H1 (cell line): ENCODE results near the gene SPIRE1. TPM values are rescaled to one million over a fixed set of nuclear protein-coding genes. Genes with fewer than 3 reads are reported as not detected.

Source experiments
- CTCF ChIA-PET: fragments of 300-600 bp; sonication (Branson Sonifier 250); formaldehyde crosslinking; loops from one replicate; lab custom pipeline; 2021; ENCODE audit not compliant: partially characterized antibody; lab: Charles Lee
- POLR2A ChIA-PET: fragments of 300-600 bp; sonication (Branson Sonifier 250); formaldehyde crosslinking; loops from one replicate; lab custom pipeline; 2021; ENCODE audit warnings: inconsistent platforms; ENCODE audit not compliant: partially characterized antibody; lab: Charles Lee
- DNase-seq, 2 experiments: peaks; one replicate each; pipeline versions ENCODE4 v3.0.0 to v3.0.0-alpha.2; 2010 to 2022; ENCODE audit warnings: low spot score in 2 of 2, low read depth in 1 of 2, mixed read lengths in 1 of 2
- FAIRE-seq: peaks from 2 replicates; lab custom pipeline; 2011; peaks lifted over from hg19 to GRCh38; lab: Jason Lieb, UNC
- H2AFZ ChIP-seq: 2 replicates; pipeline ENCODE4 v1.8.1; 2012; ENCODE audit warnings: low read length, inconsistent platforms
- H2AK5ac ChIP-seq: 2 replicates; pipeline ENCODE4 v1.6.1; 2013; ENCODE audit warnings: low read depth, low read length
- H2BK120ac ChIP-seq: replicated peaks from 2 replicates; pipeline ENCODE3; 2013; ENCODE audit warnings: low read depth, low read length, inconsistent platforms
- H2BK12ac ChIP-seq: 2 replicates; pipeline ENCODE4 v1.6.1; 2013; ENCODE audit warnings: low read depth, low read length
- H2BK15ac ChIP-seq: 2 replicates; pipeline ENCODE4 v1.6.1; 2013; ENCODE audit warnings: low read length
- H2BK20ac ChIP-seq: 2 replicates; pipeline ENCODE4 v1.6.1; 2013; ENCODE audit warnings: low read length
- H2BK5ac ChIP-seq: 2 replicates; pipeline ENCODE4 v1.6.1; 2013; ENCODE audit warnings: low read depth, low read length
- H3K14ac ChIP-seq: 2 replicates; pipeline ENCODE4 v1.6.1; 2013; ENCODE audit warnings: inconsistent platforms; ENCODE audit not compliant: insufficient read length
- H3K18ac ChIP-seq: 2 replicates; pipeline ENCODE4 v1.6.1; 2013; ENCODE audit warnings: low read length; ENCODE audit errors: extremely low read depth
- H3K23ac ChIP-seq: 2 replicates; pipeline ENCODE4 v1.6.1; 2013; ENCODE audit warnings: inconsistent platforms; ENCODE audit not compliant: insufficient read length
- H3K23me2 ChIP-seq: 2 replicates; pipeline ENCODE4 v1.6.1; 2013; ENCODE audit warnings: low read depth, low read length
- H3K27ac ChIP-seq: 2 replicates; pipeline ENCODE4 v1.6.1; 2011; ENCODE audit warnings: low read depth, low read length, inconsistent platforms
- H3K27me3 ChIP-seq, 4 experiments: replicated peaks in 1 of 4; 1 replicate in 1 of 4; 2 replicates in 3 of 4; pipeline versions ENCODE4 v1.6.1 to v1.8.1; 2011 to 2013; ENCODE audit warnings: low read length in 3 of 4, mild to moderate bottlenecking in 3 of 4, inconsistent platforms in 2 of 4, mixed read lengths in 2 of 4, moderate library complexity in 1 of 4; ENCODE audit not compliant: control insufficient read depth in 3 of 4, insufficient read depth in 3 of 4; ENCODE audit errors: extremely low read depth in 1 of 4
- H3K36me3 ChIP-seq, 4 experiments: 2 replicates each; pipeline versions ENCODE4 v1.6.1 to v1.8.1; 2011 to 2013; ENCODE audit warnings: mild to moderate bottlenecking in 4 of 4, low read length in 3 of 4, moderate library complexity in 2 of 4, control low read depth in 1 of 4, inconsistent platforms in 1 of 4; ENCODE audit not compliant: insufficient read depth in 4 of 4, control insufficient read depth in 2 of 4
- H3K4ac ChIP-seq: replicated peaks from 2 replicates; pipeline ENCODE3; 2013; ENCODE audit warnings: low read length, low read depth, mixed read lengths, inconsistent platforms; ENCODE audit not compliant: insufficient read length
- H3K4me1 ChIP-seq, 4 experiments: replicated peaks in 1 of 4; 1 replicate in 1 of 4; 2 replicates in 3 of 4; pipeline versions ENCODE4 v1.6.1 to v1.8.1; 2011 to 2013; ENCODE audit warnings: low read length in 3 of 4, inconsistent platforms in 2 of 4, mixed read lengths in 1 of 4; ENCODE audit not compliant: insufficient read depth in 4 of 4, control insufficient read depth in 3 of 4
- H3K4me2 ChIP-seq, 2 experiments: 2 replicates each; pipeline versions ENCODE4 v1.6.1 to v1.8.1; 2011 to 2013; ENCODE audit warnings: low read depth in 2 of 2, low read length in 2 of 2, control low read depth in 1 of 2, inconsistent platforms in 1 of 2, mild to moderate bottlenecking in 1 of 2; ENCODE audit not compliant: insufficient read depth in 1 of 2
- H3K4me3 ChIP-seq, 4 experiments: fragments of 200-600, 300-600 bp in 1 of 4; sonication (generic), shearing (Covaris generic), sonication (Bioruptor Twin) in 1 of 4; 2 replicates each; pipeline versions ENCODE4 v1.5.1 to v1.8.1; 2011 to 2016; ENCODE audit warnings: low read length in 4 of 4, low read depth in 3 of 4, control low read depth in 2 of 4, inconsistent platforms in 2 of 4, mild to moderate bottlenecking in 2 of 4, mixed read lengths in 1 of 4, moderate library complexity in 1 of 4; ENCODE audit not compliant: insufficient read depth in 2 of 4; ENCODE audit errors: extremely low read depth in 1 of 4
- H3K56ac ChIP-seq: replicated peaks from 2 replicates; pipeline ENCODE3; 2013; ENCODE audit warnings: low read depth, mild to moderate bottlenecking, mixed read lengths, low read length, inconsistent platforms; ENCODE audit not compliant: insufficient read length
- H3K79me1 ChIP-seq: 2 replicates; pipeline ENCODE4 v1.6.1; 2013; ENCODE audit warnings: low read depth, low read length, control low read depth
- H3K79me2 ChIP-seq, 2 experiments: 2 replicates each; pipeline versions ENCODE4 v1.6.1 to v1.8.1; 2012 to 2013; ENCODE audit warnings: low read length in 2 of 2, mild to moderate bottlenecking in 2 of 2, inconsistent platforms in 1 of 2; ENCODE audit not compliant: insufficient read depth in 2 of 2, control insufficient read depth in 1 of 2
- H3K9ac ChIP-seq, 4 experiments: replicated peaks in 1 of 4; 1 replicate in 1 of 4; 2 replicates in 3 of 4; pipeline versions ENCODE4 v1.6.1 to v1.8.1; 2011 to 2013; ENCODE audit warnings: low read depth in 3 of 4, low read length in 3 of 4, control low read depth in 2 of 4, mild to moderate bottlenecking in 2 of 4, moderate library complexity in 2 of 4, inconsistent platforms in 1 of 4; ENCODE audit errors: extremely low read depth in 1 of 4
- H3K9me3 ChIP-seq, 2 experiments: 2 replicates each; pipeline versions ENCODE4 v1.6.1 to v1.8.1; 2012 to 2013; ENCODE audit warnings: mild to moderate bottlenecking in 2 of 2, moderate library complexity in 2 of 2, control low read depth in 1 of 2, inconsistent platforms in 1 of 2, low read depth in 1 of 2, low read length in 1 of 2, mixed read lengths in 1 of 2; ENCODE audit not compliant: insufficient read depth in 2 of 2
- H4K20me1 ChIP-seq, 2 experiments: replicated peaks in 1 of 2; 2 replicates each; pipeline versions ENCODE3 to v1.8.1; 2011 to 2013; ENCODE audit warnings: inconsistent platforms in 2 of 2, low read length in 2 of 2, mild to moderate bottlenecking in 1 of 2; ENCODE audit not compliant: insufficient read depth in 2 of 2, control insufficient read depth in 1 of 2
- H4K5ac ChIP-seq: 2 replicates; pipeline ENCODE4 v1.6.1; 2013; ENCODE audit warnings: low read length, low read depth, mixed read lengths, inconsistent platforms; ENCODE audit not compliant: insufficient read length
- H4K8ac ChIP-seq: 2 replicates; pipeline ENCODE4 v1.8.0; 2013; ENCODE audit warnings: mild to moderate bottlenecking, moderate library complexity, low read length, inconsistent platforms; ENCODE audit not compliant: insufficient read depth; ENCODE audit errors: extremely low read depth
- H4K91ac ChIP-seq: replicated peaks from 2 replicates; pipeline ENCODE3; 2013; ENCODE audit warnings: low read length, mixed read lengths, inconsistent platforms; ENCODE audit not compliant: insufficient read length
- MAFK ChIP-seq: IDR thresholded peaks from 2 replicates; pipeline ENCODE4 v1.6.1; 2012; ENCODE audit warnings: low read depth, mild to moderate bottlenecking, improper control_type of control experiment, low read length
- PHF8 ChIP-seq: fragments of 200-600 bp; sonication (generic); conservative IDR thresholded peaks from 2 replicates; pipeline ENCODE4 v1.7.1; 2012; ENCODE audit warnings: low read depth, mild to moderate bottlenecking, inconsistent platforms, low read length, moderate library complexity
- POLR2A ChIP-seq, 2 experiments: IDR thresholded peaks; 1 replicate in 1 of 2; 2 replicates in 1 of 2; pipeline ENCODE4 v1.6.1; 2011; ENCODE audit warnings: low read depth in 2 of 2, low read length in 2 of 2, mild to moderate bottlenecking in 2 of 2; ENCODE audit errors: control extremely low read depth in 1 of 2
- TEAD4 ChIP-seq: IDR thresholded peaks from 2 replicates; pipeline ENCODE4 v1.6.1; 2012; ENCODE audit warnings: low read depth, low read length, inconsistent platforms, mixed read lengths
- WGBS, 2 experiments: shearing (Covaris generic) in 1 of 2; methylation state at CpG; one replicate each; pipeline versions ENCODE4 v1.1.6 to v1.1.7; 2013 to 2015; ENCODE audit warnings: low lambda C conversion rate in 2 of 2, mixed read lengths in 2 of 2, inconsistent platforms in 1 of 2, low coverage in 1 of 2, missing lambda C conversion rate in 1 of 2; ENCODE audit not compliant: insufficient replicate concordance in 2 of 2, insufficient coverage in 1 of 2, insufficient read length in 1 of 2; ENCODE audit errors: extremely low coverage in 1 of 2, missing lambda C conversion rate in 1 of 2; 5-methylcytosine and 5-hydroxymethylcytosine counted together
- polyA plus RNA-seq, 7 experiments: library from polyadenylated mRNA; depleted of rRNA in 3 of 7; stranded (reverse) in 5 of 7; unstranded in 2 of 7; fragments of >200 nt in 5 of 7; fragments of 200-250 nt in 2 of 7; gene quantifications; 1 replicate in 5 of 7; 2 replicates in 1 of 7; 4 replicates in 1 of 7; pipeline versions ENCODE4 v1.2.1 to v1.2.3, GENCODE V29; 2011 to 2013; ENCODE audit warnings: missing spikeins in 2 of 7, mixed read lengths in 2 of 7
- total RNA-seq: library from RNA; stranded (reverse); fragmentation: NEBNext Ultra II Directional; extraction: Animal tissue kit (Norgen Biotek cat#: 25700); gene quantifications from 2 replicates; pipeline ENCODE4 v1.2.1, GENCODE V29; 2021

Gene SPIRE1
- total and polyA plus RNA-seq, 2 of the 8 experiments (the other 6 are each of a cell fraction or from before 2014, with no cell fraction given), result 6.0 to 21.5 TPM

GRCh38 chr18:12599966-12600365 is 57.9 kb downstream of the SPIRE1 start:
- Histone ChIP-seq H3K23ac (no peak overlapping the region), H3K79me1 (no peaks in the 10 kb centered on the region), H3K56ac (no peak overlapping the region), H2BK120ac (no peak overlapping the region), H3K14ac (no peak overlapping the region), H4K20me1 (no peaks in the 10 kb centered on the region), H3K4me3 (no peak overlapping the region), H2BK15ac (no peak overlapping the region), H3K36me3 (no peaks in the 10 kb centered on the region), H3K4me2 (no peak overlapping the region), H3K79me2 (no peaks in the 10 kb centered on the region), H2BK12ac (no peak overlapping the region), H2BK5ac (no peak overlapping the region), H3K27me3 (no peaks in the 10 kb centered on the region), H3K18ac (no peak overlapping the region), H3K9ac (no peak overlapping the region), H3K23me2 (no peaks in the 10 kb centered on the region), H4K8ac (no peak overlapping the region), H3K4me1 (peaks cover 0 to 2% (median 0%) of the 10 kb centered on the region in 4 experiments; a peak in 2 of 7 replicates), H3K9me3 (no peaks in the 10 kb centered on the region), H4K91ac (no peak overlapping the region), H3K27ac (no peak overlapping the region; the same call in 1 of the 2 replicates), H2AFZ (no peak overlapping the region), H3K4ac (no peak overlapping the region), H4K5ac (no peak overlapping the region), H2AK5ac (no peak overlapping the region), H2BK20ac (no peak overlapping the region)
- CTCF ChIA-PET, result no interaction called here
- TF ChIP-seq PHF8, result no peak
- TF ChIP-seq POLR2A (IDR thresholded peaks at IDR 0.05; ENCODE audit: control extremely low read depth in 1 of 2, low read depth in 2 of 2, low read length in 2 of 2), result no peak
- no peak for TF ChIP-seq TEAD4
- TF ChIP-seq MAFK, result no peak
- DNase-seq (no peak), FAIRE-seq (no peak)
- POLR2A ChIA-PET, result no interaction called here
- 72% methylated on average over 3 of the region's 3 CpGs; no CpG with 5 or more reads in 1 of the 2 experiments for WGBS, 2 experiments
